Activated naive CD8-positive, alpha-beta T cell treated with anti-CD3 and anti-CD28 coated beads, Interleukin-2, amount 50 U/mL, for 16 hours (primary cell): ENCODE data around the gene RBFOX1.

ENCODE experiments used
- DNase-seq: peaks from one replicate; pipeline ENCODE4 v3.0.0-alpha.2; 2020; ENCODE audit warnings: low read depth, low spot score

The RBFOX1 gene

GRCh38 chr16:7675628-7676027 lies 343.0 kb downstream of the RBFOX1 start:
- DNase-seq: no peak

DNA sequence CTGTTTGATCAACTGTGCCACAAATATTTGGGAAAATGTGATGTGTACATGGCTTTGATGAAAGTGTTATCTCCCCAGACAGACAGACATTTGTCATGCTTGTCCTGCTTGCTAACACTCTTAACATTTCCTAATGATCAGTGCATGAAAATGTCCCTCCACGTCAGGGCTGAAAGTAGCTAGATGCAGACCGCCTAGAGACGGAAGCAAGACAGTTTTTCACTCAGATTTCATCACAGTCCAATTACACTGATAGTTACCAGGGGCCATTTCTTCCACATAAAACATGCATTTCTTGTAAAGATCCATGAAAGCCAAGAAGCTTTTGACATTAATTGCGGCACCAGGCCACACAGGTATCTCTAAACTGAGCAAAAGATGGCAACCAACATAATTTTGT lies 347.7 kb downstream of the RBFOX1 start:
- DNase-seq: no peak

DNA sequence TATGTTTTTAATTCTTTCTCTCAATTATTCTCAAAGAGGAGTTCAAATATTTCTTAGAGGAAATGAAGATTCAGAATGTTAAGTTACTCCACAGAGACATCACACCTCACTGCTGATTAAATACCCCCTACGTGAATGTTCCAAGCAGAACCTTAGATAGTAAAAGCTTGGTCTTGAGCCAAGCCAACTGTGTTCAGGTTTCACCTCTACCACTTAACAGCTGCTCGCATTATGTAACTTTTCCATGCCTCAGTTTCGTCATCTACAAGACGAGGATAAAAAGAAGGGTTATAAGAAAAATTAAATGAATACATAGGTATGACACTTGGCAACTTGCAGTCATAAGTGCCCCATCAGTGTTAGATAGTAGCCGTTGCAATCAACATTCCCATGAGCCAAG lies 356.2 kb downstream of the RBFOX1 start:
- DNase-seq: no peak

DNA sequence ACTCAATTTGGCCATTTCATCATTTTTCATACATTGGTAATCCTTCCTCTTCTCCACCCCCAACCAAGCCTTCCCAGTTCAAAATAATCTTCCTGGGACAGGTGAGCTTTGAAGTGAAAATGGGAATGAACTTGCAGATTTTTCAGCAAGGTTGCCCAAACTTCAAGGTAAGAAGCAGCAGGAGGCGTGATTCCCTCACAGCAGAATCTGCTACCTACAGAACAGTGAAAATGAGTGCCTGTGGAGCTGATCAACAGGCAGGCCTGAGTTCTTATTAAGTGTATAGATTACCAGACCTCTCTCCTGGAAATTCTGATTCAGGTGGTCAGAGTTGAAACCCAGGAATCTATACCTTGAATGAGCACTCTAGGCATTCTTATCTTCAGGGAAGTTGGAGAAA lies 356.6 kb downstream of the RBFOX1 start:
- DNase-seq: no peak

DNA sequence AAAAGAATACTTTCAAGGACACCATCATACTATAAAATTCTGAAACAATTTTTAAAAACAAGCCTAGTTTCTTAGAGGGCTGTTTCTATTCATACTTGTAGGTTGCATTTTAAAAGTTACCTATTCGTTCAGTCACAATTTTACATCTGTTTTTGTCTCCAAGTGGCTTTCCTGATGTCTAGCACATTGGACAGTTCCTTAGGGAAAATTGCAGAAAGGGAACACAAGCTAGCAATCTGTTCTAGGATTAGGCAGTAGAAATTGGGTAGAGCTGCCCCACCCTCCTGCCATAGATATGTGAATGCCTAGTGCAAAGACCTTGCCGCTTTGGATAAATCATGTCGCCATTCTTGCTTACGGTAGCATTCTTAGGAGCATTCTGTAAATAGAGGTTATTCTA lies 358.9 kb downstream of the RBFOX1 start:
- DNase-seq: no peak

GRCh38 chr16:7703672-7704071 lies 371.0 kb downstream of the RBFOX1 start:
- DNase-seq: no peak

GRCh38 chr16:7705885-7706284 lies 373.2 kb downstream of the RBFOX1 start:
- no peak for DNase-seq

GRCh38 chr16:7709186-7709585 lies 376.5 kb downstream of the RBFOX1 start:
- no peak for DNase-seq

GRCh38 chr16:7713244-7713643 lies 380.6 kb downstream of the RBFOX1 start:
- DNase-seq: no peak

GRCh38 chr16:7714775-7715174 lies 382.1 kb downstream of the RBFOX1 start:
- DNase-seq: no peak

- DNase-seq: no peak
These were observed 384.3 kb downstream of the RBFOX1 start for GRCh38 chr16:7716660-7717550.

DNA sequence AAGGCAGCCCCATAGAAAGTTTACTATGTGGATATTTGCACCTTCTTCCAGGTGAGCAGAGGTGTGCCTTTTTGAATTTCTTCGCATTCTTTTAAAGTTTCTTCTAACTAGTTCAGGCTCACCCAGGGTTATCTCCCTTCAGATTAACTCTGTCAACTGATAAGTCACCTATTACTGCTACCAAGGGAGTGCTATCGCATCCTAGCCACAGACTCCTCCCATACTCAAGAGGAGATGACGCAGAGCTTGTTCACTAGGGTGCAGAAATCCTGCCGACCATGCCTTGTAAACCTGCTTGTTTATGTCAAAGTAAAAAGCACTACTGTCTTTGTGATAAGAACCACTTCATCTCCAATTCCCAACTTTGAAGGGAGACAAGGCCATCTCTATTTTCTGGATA lies 390.1 kb downstream of the RBFOX1 start:
- DNase-seq: no peak

DNA sequence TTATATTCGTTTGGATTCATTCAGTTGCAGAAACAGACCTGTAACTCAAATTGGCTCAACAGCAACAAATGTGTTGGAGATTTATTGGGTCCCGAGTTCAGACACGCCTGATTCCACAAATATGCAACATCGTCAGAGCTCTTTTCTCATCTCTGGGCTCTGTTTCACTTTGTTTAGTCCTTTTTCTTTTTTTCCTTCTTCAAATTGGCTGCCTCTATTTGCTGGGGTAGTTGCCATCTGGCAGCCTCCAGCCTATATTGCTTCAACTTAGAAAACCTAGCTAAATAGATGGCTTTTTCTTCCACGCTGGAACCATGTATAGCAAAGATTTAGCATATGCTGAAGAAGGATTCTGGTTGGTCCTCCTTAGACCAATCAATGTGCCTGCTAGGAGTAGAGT lies 398.5 kb downstream of the RBFOX1 start:
- DNase-seq: no peak

- DNase-seq: no peak
These were observed 403.6 kb downstream of the RBFOX1 start for GRCh38 chr16:7736138-7736665.

DNA sequence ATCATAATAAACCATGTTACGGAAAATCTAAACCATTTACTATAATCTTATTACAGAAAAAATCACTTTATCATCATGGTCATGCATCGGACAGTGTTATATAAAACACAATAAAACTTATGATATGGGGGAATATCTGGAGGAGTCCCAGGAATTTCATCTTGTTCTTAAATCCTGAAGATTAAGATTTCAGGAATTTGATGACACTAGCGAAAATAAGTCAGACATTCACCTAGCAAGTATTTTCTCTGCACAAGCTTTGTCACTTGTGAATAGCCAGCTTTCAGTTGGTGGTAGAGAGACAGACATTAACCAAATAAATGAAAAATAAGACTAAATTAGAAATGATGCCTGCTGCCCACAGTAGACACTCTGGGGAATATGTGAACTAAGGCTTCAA lies 410.0 kb downstream of the RBFOX1 start:
- DNase-seq: no peak

DNA sequence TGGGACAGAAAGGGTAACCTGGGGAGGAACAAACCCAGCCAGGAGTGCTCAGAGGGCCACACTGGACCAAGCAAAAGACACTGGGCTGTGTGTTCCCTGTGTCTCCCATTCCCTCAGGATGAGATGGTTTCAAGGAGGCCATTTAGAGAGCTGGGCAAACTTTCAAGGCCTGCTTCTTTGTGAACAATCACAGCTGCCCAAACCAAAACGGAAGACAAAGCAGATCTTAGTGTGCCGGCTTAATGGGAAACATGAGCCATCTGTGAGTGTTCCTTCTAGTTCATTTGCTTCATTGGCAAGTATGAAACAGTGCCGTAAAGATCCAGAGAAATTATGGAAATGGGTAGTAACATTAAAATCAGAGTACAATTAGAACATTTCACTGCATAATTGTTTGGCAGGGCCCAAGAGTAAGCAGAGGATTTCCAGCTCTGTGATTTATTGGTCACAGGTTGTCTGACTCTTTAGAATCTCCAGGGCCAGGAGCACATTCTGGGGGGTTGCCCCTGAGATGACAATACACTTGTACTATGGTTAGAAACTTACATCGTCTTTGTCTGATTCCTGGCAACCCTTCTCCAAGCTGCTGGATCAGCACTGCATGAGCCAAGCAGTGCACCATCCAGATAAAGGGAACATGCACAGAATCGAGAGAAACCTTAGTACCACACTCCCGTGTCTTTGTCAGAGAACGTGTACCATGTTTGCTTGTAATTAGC lies 412.1 kb downstream of the RBFOX1 start:
- DNase-seq: no peak

GRCh38 chr16:7745276-7745675 lies 412.6 kb downstream of the RBFOX1 start:
- DNase-seq: no peak

GRCh38 chr16:7746941-7747340 lies 414.3 kb downstream of the RBFOX1 start:
- DNase-seq: no peak

GRCh38 chr16:7748522-7748921 lies 415.9 kb downstream of the RBFOX1 start:
- no peak for DNase-seq

GRCh38 chr16:7755347-7755882 lies 422.8 kb downstream of the RBFOX1 start:
- no peak for DNase-seq
